ENCODE results near the gene NFE2L1.
A peak's percentile ranks its signal among the peaks of the same experiment; 100 is the strongest.

The NFE2L1 gene

DNA sequence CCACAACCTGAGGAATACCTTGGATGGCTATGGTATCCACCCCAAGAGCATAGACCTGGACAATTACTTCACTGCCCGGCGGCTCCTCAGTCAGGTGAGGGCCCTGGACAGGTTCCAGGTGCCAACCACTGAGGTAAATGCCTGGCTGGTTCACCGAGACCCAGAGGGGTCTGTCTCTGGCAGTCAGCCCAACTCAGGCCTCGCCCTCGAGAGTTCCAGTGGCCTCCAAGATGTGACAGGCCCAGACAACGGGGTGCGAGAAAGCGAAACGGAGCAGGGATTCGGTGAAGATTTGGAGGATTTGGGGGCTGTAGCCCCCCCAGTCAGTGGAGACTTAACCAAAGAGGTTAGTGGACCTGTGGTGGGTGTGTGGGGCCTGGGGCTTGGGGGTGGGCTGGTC, 3.1 kb downstream of the NFE2L1 start:
- Histone ChIP-seq H2AFZ (ENCODE audit: low read length) (no peak overlapping the region), H3K27me3 (ENCODE audit: insufficient read depth, low read length, poor library complexity, severe bottlenecking) (no peaks in the 10 kb centered on the region), H3K79me2 (ENCODE audit: insufficient read depth, low read length) (peaks cover 90% of the 10 kb centered on the region), H3K9ac (ENCODE audit: low read depth, low read length, poor library complexity, severe bottlenecking) (peak overlapping the region; percentile 81), H4K20me1 (ENCODE audit: insufficient read depth, low read length, poor library complexity, severe bottlenecking) (peaks cover 73% of the 10 kb centered on the region), H3K4me2 (ENCODE audit: low read depth, low read length, poor library complexity, severe bottlenecking) (peak overlapping the region; percentile 92), H3K9me3 (ENCODE audit: insufficient read depth, low read depth, low read length) (no peaks in the 10 kb centered on the region), H3K9me2 (replicated peaks; ENCODE audit: low read depth, low read length) (no peaks in the 10 kb centered on the region), H3F3A (ENCODE audit: low read depth) (no peaks in the 10 kb centered on the region), H3K4me3 (ENCODE audit: low read length, poor library complexity, severe bottlenecking) (peak overlapping the region; percentile 81), H3K36me3 (ENCODE audit: insufficient read depth, low read length) (peaks cover 30% of the 10 kb centered on the region; the same call in 1 of the 2 replicates), H3K4me1 (ENCODE audit: insufficient read depth, low read length, poor library complexity, severe bottlenecking) (peaks cover 68% of the 10 kb centered on the region)
- no peak for TF ChIP-seq EZH2phosphoT487 (IDR thresholded peaks at IDR 0.05; ENCODE audit: borderline replicate concordance)

DNA sequence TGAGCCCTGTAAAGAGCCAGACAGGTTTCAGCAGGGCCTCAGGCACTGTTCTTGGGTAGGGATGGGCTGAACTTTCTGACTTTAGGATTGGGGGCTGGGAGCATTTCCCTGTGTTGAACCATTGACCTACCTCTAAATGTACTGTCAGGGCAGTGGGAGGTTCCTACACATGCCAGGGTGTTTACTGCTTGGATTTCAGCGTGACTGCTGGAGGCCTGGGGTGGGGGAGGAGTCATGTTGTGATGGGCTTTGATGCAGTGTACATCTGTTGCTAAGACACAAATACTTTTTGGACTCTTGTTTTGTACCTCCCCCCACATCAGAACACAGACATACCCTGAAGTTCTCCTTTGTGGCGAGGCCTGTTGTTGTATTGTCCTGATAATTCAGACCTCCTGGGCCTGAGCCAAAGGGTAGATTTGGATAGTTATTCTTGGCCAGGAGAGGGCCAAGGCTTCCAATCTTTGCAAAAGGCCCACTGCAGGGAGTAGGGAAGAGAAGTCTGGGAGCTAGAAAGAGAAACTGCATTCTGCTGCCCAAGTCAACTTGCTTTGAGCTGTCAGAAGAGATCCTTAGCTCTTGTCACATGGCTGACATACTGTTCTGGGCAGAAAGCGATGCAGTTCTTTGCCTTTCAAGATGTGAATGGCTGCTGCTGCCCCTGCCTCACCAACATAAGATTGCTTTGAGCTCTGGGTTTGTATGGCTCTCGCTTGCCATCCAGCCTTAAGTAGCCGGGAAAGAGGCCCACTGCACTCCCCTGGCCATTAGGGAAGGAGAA, 3.7 kb downstream of the NFE2L1 start:
- H3K36me3 ChIP-seq (ENCODE audit: insufficient read depth, low read length) = peaks cover 36% of the 10 kb centered on the region; the same call in 1 of the 2 replicates
- no peaks in the 10 kb centered on the region for H3K9me3 ChIP-seq (ENCODE audit: insufficient read depth, low read depth, low read length)
- H3K79me2 ChIP-seq (ENCODE audit: insufficient read depth, low read length) = peaks cover 90% of the 10 kb centered on the region
- peak overlapping the region; percentile 81 for H3K9ac ChIP-seq (ENCODE audit: low read depth, low read length, poor library complexity, severe bottlenecking)
- peak overlapping the region; percentile 92 for H3K4me2 ChIP-seq (ENCODE audit: low read depth, low read length, poor library complexity, severe bottlenecking)
- H3K4me1 ChIP-seq (ENCODE audit: insufficient read depth, low read length, poor library complexity, severe bottlenecking) = peaks cover 64% of the 10 kb centered on the region
- H3K9me2 ChIP-seq (replicated peaks; ENCODE audit: low read depth, low read length) = no peaks in the 10 kb centered on the region
- peaks cover 78% of the 10 kb centered on the region for H4K20me1 ChIP-seq (ENCODE audit: insufficient read depth, low read length, poor library complexity, severe bottlenecking)
- peak overlapping the region; percentile 81 for H3K4me3 ChIP-seq (ENCODE audit: low read length, poor library complexity, severe bottlenecking)
- H3K27me3 ChIP-seq (ENCODE audit: insufficient read depth, low read length, poor library complexity, severe bottlenecking) = no peaks in the 10 kb centered on the region
- H3F3A ChIP-seq (ENCODE audit: low read depth) = no peaks in the 10 kb centered on the region
- H2AFZ ChIP-seq (ENCODE audit: low read length) = no peak overlapping the region
- TF ChIP-seq EZH2phosphoT487 (IDR thresholded peaks at IDR 0.05; ENCODE audit: borderline replicate concordance) = no peak
- TF ChIP-seq, protein P1, sequence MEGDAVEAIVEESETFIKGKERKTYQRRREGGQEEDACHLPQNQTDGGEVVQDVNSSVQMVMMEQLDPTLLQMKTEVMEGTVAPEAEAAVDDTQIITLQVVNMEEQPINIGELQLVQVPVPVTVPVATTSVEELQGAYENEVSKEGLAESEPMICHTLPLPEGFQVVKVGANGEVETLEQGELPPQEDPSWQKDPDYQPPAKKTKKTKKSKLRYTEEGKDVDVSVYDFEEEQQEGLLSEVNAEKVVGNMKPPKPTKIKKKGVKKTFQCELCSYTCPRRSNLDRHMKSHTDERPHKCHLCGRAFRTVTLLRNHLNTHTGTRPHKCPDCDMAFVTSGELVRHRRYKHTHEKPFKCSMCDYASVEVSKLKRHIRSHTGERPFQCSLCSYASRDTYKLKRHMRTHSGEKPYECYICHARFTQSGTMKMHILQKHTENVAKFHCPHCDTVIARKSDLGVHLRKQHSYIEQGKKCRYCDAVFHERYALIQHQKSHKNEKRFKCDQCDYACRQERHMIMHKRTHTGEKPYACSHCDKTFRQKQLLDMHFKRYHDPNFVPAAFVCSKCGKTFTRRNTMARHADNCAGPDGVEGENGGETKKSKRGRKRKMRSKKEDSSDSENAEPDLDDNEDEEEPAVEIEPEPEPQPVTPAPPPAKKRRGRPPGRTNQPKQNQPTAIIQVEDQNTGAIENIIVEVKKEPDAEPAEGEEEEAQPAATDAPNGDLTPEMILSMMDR (conservative IDR thresholded peaks at IDR 0.05; ENCODE audit: low read length) = no peak

DNA sequence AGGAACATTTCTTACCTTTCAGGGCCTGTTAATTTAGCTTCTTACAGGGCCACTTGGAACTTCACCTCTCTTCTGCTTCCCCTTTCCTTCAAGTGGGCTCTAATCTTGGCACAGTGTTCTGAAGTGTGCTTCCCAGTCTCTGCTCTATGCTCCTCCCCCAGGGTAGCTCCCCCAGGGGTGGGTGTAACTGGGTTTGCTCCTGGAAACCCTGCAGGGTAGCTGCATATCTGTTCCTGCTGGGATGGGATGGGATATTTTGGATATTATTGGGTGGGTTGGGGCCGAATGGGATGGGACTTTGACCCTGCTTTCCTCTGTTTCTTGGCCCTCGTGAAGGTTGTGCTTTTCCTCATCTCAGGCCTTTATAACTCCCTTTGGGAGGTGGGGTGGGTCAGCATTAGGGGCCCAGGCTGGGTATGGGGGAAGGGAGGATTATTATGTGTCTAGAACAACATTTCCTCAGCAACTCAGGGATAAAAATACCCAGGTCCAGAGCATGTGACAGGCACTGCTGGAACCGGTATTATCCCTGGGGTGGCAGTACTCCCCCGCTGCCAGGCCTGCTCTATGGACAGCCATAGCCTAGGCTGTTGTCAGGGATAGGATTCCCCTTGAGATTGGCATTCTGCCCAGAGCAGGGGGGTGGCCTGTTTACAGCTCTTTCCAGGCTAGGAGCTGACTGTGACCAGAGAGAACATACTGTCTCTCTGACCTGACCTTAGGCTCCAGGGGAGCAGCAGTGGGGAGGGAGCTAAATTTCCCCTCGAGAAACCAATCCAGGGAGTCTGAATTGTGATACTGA, 5.0 kb downstream of the NFE2L1 start:
- Histone ChIP-seq H3K36me3 (ENCODE audit: insufficient read depth, low read length) (peaks cover 48% of the 10 kb centered on the region), H3K79me2 (ENCODE audit: insufficient read depth, low read length) (peaks cover 91% of the 10 kb centered on the region), H2AFZ (ENCODE audit: low read length) (no peak overlapping the region), H3K4me1 (ENCODE audit: insufficient read depth, low read length, poor library complexity, severe bottlenecking) (peaks cover 64% of the 10 kb centered on the region), H3K9me2 (replicated peaks; ENCODE audit: low read depth, low read length) (no peaks in the 10 kb centered on the region), H3F3A (ENCODE audit: low read depth) (no peaks in the 10 kb centered on the region), H3K9ac (ENCODE audit: low read depth, low read length, poor library complexity, severe bottlenecking) (peak overlapping the region; percentile 81), H3K27me3 (ENCODE audit: insufficient read depth, low read length, poor library complexity, severe bottlenecking) (no peaks in the 10 kb centered on the region), H3K4me2 (ENCODE audit: low read depth, low read length, poor library complexity, severe bottlenecking) (peak overlapping the region; percentile 92), H3K9me3 (ENCODE audit: insufficient read depth, low read depth, low read length) (no peaks in the 10 kb centered on the region), H3K4me3 (ENCODE audit: low read length, poor library complexity, severe bottlenecking) (peak overlapping the region; percentile 81), H4K20me1 (ENCODE audit: insufficient read depth, low read length, poor library complexity, severe bottlenecking) (peaks cover 78% of the 10 kb centered on the region)
- TF ChIP-seq EZH2phosphoT487 (IDR thresholded peaks at IDR 0.05; ENCODE audit: borderline replicate concordance) = no peak
- TF ChIP-seq, protein P1 (conservative IDR thresholded peaks at IDR 0.05; ENCODE audit: low read length) = no peak
